ENCODE measurements around the gene PSAT1. TPM values are rescaled to one million over a fixed set of nuclear protein-coding genes. Genes with fewer than 3 reads are reported as not detected.

PSAT1 gene
- total RNA-seq, 1 donor from 2014 or later, result 23.4 TPM

DNA sequence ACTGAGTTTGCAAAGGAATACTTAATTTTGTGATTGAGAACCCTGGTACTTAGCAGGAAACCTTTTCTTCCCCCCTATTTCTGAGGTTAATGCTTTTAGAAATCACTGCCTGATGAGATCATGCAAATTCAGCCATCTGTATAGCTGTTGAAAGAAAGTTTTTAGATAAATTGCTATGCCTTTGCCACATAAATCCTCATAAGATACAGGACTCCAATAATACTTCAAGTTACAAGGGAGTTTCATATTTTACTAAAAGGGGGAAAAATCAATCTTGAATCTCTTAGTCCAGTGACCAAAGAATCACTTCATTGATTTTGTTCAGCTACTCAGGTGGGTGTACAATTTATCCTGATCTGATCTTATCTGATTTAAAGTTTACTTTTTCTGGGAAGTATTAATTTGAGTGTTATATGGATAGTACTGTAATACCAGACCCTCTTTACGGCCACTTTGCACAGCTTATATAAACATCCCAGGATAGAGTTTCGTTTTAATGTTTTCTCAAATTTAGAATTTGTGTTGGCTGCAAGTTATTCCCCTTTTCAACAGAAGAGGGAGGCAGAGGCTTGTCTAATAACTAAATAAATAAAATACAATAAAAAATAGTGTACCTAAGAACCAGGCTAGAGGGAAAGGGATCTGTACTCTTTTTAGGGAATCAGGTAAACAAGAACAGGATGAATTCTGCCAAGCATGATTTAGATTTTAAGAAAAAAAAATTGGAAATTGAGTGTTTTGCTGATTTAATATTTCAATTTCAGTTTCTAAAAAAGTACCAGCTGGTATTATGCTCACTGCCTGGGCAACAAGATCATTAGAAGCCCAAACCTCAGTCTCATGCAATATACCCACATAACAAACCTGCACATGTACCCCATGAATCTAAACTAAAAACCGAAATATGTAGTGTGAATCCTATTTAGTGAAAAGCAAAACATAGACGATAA is 69.1 kb downstream of the PSAT1 start:
- no peak for DNase-seq

DNA sequence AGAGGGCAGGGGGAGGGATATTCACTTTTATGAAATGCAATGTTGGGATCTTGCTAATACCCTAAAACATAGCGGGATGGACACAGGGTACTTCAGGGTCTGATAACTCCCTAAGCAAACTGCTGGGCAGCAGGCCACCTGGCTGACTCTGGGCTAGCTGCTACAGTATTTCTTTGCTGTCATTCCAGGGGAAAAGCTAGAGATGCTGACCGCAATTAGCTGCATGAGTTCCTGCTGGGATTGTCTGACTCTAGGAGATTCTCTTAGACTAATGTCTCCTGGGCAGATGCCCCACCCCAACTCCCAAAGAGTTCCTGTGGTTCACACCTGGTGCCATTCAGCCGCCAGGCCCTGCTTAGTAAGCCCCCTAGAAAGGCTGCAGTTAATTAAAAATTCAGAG is 69.9 kb downstream of the PSAT1 start:
- no peak for DNase-seq

- DNase-seq, result no peak
These were observed 71.3 kb downstream of the PSAT1 start for GRCh38 chr9:78368236-78368635.

DNA sequence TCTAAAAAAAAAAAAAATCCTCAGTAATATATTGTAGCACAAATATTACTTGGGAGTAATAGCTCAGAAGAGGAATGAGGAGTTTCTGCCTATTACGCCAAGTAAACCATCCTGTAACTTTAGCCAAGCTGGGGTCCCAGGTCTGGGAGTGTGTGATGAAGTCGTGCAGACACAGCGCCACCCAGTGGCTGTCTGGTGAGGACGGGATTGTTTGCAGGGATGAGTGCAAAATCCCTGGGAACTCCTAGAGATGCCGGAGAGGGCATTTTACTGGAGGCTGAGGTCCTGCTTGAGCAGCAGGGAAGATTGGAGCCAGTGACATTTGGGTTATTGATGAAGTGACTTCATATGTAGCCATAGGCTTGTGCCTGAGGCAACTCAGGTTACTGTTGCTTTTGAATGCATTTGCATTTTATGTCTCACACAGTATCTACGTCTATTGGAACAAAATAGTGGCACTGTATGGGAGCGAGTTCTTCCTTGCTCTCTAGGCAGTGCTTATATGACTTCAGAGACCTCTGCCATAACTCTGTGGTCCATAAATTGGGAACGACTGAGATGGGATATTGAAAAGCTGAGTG is 72.8 kb downstream of the PSAT1 start:
- peak; percentile 31 for DNase-seq

DNA sequence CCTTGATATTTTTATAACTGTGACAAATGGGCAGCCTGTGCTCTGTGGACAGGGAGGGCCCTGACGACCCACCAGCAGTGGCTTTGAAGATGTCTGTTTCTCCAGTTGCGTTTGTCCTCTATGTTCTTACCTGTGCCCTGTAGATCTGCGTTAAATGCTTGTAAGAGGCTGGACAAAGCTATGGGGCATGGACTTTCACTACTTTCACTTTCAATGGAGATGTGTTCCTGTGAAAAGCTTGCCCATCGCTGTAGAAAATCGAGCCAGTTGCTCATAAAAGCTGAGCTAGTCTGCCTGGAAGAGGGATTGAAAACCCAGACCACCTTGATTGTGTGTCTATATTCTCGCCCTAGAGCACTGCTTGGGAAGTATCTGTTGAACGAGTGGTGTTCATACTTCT is 74.1 kb downstream of the PSAT1 start:
- DNase-seq, result no peak

DNA sequence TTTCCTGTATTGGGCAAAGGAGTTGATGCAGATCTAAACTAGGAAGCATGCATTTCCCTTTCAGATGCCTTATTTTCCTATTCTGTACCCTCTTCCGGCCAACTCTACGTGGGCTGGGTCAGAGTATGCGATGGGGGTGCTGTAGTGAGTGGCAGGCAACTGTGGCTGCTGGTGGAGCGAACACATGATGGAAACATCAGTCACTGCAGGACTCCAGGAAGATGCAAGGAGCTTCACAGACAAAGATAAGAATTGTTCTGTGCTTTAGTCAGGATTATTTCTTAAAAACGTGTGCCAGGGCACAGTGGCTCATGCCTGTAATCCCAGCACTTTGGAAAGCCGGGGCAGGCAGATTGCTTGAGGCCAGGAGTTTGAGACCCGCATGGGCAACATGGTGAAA is 75.1 kb downstream of the PSAT1 start:
- DNase-seq, result no peak

Other genes starting within 250 kb of the PSAT1 start
- gene CEP78, start 61.0 kb upstream of the PSAT1 start, total RNA-seq, result 22.7 TPM